HG02981 (cell line): ENCODE data around the gene VIPR1.

ENCODE experiments used
- ATAC-seq: cut with Tn5 transposase; IDR thresholded peaks from one replicate; pipeline ENCODE4 v1.9.1; 2021; ENCODE audit warnings: mild to moderate bottlenecking, moderate library complexity; ENCODE audit not compliant: unreplicated experiment

The VIPR1 gene

DNA sequence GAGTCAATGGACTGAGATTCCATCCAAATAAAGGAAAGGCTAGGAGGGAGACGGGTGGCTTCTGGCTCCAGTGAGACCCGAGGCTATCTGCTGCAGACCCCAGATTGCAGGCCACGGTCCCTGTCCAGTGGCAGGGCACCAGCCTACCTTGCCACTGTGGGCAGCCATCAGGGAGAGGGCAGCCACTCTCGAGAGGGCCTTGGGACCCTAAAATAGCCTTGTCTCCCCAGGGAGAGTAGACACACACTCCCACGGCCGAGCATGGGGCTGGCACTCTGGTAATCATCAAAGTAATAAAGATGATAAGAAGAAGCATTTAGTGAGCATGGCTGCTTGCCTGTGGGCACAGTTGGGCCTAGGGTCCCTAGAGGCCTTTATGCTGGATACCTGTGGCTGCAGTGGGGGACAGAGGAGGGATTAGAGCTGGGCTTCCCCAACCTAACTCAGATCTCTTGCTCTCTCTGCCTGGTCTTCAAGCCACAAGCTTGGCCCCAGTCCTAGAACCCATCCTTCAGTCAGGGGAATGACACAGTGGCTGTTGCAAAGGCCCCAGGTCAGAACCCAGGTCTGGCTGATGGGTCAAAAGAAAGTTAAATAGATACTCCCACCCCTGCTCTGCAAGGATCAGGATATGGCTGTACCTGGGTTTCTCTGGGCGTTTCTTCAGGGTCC is 9.2 kb upstream of the VIPR1 start:
- ATAC-seq: no peak

DNA sequence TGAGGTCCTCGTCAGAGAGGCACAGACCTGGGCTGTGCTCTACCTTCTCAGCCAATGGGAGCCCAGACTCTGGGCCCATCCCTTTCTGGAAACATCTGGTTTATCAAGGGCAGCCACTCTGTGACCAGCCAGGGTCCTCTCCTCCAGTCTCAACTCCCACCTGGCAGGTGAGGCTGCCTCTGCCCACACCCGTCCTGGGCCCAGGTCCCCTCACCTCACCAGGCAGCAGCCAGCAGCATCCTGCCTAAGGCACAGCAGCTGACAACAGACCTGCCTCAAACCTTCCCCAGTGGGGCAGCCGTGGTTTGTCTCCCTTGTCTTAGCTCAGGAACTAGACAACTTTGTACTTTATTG is 8.7 kb upstream of the VIPR1 start:
- no peak for ATAC-seq

DNA sequence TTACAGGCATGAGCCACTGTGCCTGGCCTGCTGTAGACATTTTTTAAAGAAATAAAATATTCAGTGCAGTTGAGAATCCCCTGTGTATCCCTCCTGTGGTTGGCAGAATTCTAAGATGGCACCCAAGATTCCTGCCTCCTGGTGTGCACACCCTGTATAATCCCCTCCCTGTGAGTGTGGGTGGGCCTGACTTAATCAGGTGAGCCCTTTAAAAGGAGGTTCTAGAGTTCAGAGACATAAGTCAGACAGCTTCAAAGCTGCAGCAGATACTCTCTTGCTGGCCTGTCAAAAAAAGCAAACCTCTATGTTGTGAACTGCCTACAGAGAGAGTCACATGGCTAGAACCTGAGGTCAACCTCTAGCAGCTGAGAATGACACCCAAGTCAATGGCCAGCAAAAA is 7.0 kb upstream of the VIPR1 start:
- no peak for ATAC-seq

DNA sequence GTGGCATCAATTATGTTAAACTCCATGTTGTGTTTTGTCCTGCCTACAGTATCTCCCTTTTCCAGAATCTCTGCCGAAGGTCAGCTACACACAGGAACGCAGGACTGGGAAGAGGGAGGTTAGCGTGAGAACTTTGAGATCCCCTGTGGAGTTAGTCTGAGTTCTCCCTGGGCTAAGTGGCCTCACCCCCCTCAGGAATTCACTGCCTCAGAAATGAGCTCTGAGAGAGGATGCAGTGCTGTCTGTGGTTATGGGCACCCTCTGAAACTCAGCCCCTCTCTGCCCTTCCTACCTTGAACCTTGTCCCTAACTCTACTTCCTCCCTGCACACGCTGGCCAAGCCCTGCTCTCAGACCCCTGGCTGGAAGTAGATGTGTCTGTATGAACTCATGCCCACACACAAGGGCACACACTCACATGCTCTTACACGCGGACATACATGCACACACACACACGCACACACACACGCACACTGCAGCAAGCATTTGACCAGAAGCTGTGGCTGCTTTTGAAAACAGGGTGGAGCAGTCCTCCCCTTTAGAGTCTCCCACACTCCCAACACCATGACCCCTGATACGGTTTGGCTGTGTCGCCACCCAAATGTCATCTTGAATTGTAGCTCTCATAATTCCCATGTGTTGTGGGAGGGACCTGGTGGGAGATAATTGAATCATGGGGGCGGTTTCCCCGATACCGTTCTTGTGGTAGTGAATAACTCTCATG is 5.3 kb upstream of the VIPR1 start:
- ATAC-seq: no peak

DNA sequence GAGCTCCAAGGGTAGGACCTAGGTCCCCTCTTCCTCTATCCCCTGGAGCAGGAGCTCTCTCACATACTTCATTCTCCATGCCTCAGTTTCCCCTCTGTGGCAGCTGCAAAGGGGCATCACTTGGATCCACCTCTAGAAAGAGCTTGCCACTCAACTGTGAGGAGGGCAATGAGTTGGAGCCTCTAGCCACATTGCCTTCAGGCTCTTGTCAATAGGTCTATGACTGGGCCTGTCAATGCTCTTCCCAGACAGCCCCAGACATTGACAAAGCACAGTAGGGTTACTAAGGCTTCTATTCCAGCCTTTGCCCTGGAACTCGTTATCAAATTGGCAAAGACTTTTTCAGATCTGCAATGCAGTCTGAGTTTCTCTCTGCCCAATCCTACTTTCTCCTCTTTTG is 4.4 kb upstream of the VIPR1 start:
- no peak for ATAC-seq

DNA sequence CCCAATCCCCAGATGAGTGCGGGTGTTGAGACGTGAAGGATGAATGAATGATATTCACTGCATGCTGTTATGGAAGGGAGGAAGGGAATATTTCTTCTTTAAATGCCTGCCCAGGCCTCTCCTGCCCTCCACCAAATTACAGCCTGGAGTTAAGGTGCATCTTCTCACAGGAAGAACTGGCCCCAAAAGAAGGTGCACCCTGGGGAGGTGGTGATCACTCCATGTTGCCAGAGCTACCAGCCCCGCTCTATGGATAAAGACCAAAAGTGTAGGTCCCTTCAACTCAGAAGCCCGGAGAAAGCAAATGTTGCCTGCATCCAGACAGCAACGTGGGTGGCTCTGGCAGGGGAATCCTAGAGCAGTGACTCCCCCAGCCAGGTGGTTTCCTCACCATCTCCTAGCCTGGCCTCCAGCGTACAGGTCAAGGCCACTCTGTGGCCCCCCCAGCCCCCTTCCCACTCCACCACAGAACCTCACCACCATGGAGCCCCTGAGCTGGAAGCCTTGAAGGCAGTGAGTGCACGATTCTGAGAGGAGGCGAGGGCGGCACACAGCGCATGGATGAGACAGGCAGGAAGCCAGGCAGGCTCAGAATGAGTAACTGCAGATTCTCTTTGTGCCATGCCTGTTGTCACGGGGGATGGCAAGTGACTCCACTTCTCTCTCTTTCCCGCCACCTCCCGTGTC is 3.5 kb upstream of the VIPR1 start:
- no peak for ATAC-seq

DNA sequence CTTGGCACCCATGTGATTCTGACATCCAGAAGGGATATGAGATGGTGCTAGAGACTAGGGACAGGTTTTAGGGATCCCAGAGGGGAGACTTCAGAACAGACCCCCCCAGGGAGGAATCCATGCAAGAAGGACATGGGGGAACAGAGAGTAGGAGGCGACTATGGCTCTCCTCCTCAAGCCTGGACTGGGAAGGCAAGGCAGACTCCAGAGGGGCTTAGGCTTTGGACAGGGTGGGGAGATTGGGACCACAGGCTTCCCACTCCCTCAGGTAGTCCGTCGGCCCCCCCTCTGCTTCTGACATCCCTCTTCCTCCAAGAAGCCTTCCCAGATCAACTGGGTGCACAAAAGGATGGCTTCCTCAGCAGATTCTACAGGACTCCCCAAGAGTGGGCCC is 3.0 kb upstream of the VIPR1 start:
- ATAC-seq: no peak

DNA sequence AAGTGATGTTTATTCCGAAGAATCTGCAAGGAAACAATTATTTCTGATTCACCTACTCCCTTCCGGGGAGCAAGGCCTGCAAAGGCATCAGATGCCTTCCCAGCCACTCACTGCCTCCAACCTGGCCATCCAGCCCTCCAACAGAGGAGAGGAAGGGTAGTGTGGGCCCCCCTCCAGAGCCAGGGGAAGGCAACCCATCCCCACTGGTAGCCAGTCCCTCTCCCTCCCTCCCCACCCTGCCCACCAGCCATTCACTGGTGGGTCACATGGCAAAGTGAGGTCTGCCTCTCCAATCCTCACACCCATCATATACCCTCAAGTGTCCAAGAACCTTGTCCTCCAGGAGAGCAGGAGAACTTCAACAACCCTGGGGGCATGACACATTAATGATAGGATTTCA is 2.4 kb upstream of the VIPR1 start:
- no peak for ATAC-seq

DNA sequence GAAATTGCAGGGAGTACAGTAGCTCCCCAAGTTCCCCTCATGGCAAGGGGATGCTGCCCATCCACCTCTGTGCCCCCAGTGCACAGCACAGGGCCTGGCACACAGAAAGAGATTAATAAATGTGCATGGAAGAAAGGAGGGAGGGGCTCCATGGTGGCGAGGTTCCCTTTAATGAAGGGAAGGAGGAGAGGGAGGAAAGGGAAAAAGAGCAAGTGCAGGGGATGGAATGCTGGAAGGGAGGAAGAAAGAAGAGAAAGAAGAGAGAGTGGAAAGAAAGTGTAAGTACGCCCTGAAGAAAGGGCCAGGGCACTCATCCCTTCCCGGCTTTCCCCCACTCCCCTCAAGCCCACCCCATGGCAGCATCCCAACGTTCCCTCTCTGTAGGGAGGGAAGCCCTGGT is 1.5 kb upstream of the VIPR1 start:
- ATAC-seq: no peak

DNA sequence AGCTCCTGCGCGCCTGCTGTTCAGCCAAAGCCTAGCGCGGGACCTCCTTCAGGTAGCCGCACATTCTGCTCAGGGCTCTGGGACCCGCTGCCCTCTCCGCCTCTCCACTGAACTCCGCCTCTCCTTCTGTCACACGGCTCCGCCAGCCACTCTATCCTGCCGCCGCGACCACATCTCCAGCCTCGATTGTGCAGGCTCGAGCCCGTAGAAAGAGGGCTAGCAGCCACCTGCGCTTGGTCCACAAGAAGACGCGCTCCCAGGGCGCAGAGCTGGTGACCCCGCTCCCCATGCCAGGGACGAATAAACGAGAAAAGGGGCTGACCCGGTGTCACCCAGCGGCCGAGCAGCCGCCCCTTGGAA is 1.1 kb upstream of the VIPR1 start:
- ATAC-seq: no peak

DNA sequence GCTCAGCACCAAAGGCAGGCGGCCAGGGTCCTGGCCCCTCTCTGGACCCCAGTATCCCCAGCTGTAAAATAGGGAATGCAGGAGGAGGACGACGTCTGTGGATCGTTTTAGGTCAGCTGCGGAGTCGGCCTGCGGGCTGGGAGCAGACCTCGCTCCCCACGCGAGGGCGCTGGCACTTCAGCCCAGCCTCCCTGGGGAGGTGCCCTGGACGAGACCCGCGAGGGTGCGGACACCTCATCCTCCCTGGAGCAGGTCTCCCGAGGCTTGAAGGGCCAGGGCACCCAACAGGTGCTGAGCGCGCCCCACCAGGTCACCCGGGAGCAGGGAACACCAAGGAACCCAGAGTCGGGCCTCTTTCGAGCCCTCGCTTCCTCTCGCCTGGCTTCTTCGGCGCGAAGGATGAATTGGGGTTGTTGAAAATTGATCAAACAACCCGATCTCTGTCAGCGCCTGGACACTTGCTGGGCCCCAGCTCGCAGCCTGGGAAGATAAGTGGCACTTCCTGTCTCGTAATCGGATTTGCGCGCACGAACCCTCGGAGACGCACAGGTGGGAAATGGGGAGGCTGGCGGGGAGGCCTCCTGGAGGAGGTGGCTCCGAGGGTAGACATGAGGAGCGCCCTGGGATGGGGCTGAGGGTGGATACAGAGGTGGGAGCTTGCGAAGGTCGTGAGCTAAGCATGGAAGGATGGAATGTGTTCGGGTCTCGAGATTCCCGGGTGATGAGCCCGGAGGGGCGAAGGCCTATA is 588 bp upstream of the VIPR1 start:
- ATAC-seq: peak; percentile 22

DNA sequence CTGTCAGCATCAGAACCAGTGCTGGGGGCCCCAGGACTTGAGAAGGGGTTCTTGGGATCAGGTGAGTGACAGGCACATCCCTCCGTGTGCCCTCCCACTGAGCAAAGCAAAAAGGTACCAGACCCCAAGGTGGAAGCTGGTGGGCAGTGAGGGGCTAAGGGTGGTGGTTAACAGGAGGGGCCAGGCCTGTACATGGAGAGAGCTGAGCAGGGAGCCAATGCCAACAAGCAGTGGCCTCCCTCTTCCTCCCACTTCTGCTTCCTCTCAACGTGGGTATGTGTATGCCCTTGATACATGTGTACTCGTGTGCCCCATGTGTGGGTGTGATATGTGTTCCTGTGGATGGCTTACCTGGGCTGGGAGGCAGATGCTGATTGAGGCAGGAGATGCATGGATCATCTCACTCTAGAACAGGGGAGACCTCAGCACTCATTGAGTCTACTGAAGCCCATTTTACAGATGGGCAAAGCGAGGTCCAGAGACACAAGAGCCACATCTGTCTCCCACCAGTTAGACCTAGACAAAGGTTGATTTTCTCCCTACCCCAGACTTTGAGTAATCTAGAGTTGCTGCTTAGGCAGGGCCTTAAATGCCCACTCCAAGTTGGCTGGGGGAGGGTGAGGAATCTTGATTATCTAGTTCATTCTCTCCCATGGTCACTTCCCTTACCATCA is 945 bp downstream of the VIPR1 start:
- no peak for ATAC-seq

DNA sequence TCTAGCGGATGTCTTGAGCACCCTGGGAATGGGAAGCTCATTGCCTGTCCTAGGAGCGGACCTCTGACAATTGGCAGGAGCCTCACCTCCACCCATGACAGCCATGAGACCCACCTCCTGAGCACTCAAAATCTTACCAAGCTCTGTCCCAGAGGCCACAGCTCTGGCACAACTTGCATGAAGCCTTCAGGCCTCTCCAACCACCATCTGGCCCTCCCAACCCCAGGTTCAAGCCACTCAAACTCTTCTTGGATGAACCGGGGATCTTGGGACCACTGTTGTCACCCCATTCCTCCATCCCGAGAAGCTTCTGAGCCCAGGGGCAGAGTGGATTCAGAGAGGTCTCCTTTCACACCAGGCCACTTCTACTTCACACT is 1.5 kb downstream of the VIPR1 start:
- no peak for ATAC-seq

DNA sequence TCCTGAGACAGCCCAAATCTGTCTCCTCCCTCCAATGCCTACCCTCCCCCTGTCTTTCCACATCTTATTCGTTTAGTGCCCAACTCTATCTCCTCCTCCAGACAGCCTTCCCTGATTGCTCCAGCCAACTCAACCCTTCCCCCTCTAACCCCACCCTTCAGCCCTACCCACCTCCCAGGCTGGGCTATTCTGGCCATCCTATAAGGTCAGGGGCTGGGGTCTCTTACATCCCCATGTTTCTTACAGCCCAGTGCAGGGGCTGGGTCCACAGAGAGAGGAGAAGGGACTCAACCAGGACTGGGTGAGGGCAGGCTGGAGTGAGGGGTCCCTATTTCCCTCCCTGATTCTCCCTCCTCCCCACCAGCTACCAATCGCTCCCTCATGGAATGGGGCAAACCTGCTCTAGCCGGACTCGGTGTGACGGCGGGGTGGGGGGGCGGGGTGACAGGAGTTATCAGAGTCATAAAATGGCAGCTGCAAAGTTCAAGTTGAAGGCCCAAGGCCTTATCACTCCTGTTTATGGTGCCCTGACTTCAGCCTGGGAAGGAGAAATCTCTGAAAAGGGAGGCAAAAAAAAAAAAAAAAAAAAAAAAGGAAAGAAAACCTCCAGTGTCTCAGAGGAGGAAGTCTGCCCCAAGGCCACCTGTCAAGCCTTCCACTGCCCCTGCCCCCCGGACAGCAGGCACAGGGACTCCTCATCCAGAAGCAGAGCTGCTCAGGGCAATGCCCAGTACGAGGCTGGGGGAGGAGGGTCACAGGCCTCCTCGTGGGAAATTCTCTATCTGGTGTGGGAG is 2.1 kb downstream of the VIPR1 start:
- ATAC-seq: no peak

DNA sequence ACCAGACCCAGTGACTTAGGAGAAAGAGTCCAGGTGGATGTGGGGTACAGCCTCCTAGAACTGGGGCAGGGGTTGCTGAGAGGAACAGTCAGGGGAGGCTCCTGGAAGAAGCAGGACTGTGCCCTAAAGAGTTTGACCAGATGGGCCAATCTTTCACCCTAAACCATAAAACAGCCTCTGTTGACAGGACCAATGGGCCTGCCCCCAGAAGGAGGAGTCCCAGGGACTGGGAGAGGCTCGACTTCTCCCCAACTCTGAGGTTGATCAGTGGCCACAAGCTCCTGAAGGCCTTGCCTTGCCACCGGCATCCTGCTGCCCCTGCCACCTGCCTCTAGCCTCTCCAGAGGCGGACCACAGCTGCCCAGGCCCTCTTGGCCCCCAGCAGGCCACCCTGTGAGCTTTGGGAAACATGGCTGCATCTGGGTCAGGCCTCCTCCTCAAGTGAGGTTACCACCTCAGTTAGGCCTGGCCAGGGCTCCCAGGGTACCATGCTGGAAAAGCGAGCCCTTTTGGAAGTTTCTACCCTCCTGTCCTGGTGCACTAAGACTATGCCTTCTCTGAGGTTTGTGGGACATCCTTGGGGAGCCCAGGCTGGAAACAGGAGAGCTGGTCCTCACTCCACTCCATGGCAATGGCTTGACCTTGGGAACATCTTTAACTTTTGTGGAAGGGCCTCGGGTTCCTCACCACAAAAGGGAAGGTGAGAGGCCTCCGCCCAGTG is 2.8 kb downstream of the VIPR1 start:
- no peak for ATAC-seq

DNA sequence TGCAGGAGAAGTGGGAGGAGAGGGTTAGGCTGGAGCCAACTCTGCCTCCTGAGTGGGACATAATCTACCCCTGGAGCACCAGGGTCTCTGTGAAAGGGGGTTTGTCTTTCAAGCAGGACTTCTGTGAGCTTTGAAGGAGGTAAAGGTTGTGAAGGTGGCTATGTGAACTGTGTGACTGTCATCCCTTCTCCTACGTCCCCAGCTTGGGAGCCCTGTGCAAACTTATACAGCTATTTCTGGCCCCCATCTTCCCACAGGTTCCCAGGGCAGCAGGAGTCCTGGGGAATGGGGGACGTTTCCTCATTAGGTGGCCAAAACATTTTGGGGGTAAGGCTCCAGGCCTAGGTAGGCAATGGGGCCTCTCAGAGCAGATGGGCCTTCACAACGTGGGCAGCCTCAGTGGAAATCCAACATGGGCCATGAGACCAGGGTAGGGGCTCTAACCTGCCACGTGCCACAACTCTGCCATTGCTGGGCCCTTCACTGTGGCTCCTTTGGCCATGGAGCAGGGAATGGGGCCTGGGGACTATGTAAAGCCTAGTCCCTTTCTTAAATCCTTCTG is 3.5 kb downstream of the VIPR1 start:
- ATAC-seq: no peak

DNA sequence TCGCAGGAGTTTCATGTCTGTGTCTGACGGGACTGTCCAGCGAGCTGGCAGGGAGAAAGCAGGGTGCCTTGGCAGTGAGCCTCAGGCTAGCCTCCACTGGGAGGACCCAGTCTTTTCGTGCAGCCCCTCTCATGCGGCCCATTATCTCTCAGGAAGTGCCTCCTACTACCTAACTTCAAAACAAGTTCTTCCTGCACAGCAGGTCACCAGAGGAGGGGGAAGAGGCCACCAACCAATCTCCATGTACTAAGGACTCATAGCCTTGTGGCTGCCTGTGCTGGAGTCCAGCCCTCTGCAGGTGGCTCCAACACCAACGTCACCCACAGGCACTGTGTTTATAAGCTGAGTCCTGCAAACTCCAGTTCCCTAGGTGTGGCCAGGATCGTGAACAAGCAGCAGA is 4.8 kb downstream of the VIPR1 start:
- ATAC-seq: no peak

DNA sequence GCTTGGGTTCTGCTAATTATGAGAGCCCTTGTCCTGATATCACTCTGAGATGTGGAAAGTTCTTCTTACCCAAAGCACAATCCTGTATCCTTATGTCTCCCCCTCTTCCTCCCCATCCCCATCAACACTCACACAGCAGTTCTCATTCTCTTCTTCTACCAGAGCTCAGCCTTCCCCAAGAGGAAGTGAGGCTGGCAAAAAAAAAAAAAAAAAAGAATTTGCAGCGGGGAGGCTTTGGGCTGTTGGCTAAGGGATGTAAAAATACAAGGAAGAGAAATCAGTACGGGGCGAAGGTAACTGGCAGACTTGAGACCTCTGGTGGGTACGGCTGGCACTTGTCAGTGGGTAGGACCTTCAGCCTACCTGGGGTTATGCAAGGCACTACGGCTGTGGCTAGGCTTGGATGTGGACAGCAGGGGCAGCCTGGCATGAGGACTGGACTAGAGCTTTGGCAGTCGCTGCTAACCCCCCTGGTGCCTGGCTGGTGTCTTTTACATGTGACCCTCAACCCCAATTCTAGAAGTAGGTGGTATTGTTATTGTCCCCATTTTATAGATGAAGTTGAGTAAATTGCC is 5.4 kb downstream of the VIPR1 start:
- ATAC-seq: no peak

DNA sequence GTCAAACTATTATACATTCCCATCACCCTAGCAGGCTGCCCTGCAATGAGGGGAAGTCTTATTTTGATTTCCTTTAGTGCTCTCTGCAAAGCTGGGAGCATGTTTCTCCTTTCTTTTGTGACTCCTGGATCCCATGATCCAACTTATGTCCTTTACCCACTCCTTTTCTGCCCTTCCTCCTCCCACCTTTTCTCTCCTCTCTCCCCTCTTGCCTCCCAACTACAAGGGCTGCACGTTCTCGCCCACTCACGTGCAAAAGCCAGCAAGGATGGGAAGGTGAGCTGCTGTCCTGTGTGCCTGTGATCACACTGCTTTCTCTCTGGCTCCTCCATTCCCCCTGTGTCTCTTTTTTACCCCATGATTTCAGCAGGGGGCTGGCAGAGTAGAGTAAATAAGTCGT is 6.1 kb downstream of the VIPR1 start:
- ATAC-seq: no peak
